ENCODE results near the gene PLOD1.

- TF ChIP-seq CTCF (IDR thresholded peaks at IDR 0.05) (no peak), POLR2A (IDR thresholded peaks at IDR 0.05) (no peak), POLR2AphosphoS5 (IDR thresholded peaks at IDR 0.05) (no peak), EP300 (IDR thresholded peaks at IDR 0.05; ENCODE audit: low read depth) (no peak)
These were observed 78.2 kb downstream of the PLOD1 start for GRCh38 chr1:12012560-12013316.

All from transverse colon (tissue), 4 donors.